ENCODE results near the gene EYA2. TPM values are rescaled to one million over a fixed set of nuclear protein-coding genes. Genes with fewer than 3 reads are reported as not detected.

EYA2 gene
- total and polyA plus RNA-seq, 7 donors, result 1.2 to 11.8 (median 3.3) TPM

DNA sequence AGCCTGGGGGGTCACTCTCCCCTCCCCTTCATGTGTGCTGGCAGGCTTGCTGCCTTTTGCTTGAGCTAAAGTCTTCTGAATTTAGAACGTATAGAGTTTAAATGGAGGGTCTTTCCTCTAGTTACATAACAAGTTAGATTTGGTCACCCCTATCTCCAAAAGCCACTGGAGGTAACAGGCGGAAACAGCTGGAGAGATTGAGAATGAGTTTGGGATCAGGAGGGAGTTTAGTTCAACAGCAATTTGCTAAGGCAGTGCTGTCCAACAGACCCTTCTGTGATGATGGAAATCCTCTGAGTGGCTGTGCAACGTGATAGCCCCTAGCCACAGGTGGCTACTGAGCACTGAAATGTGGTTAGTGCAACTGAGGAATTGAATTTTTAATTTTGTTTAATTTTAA is 132.8 kb downstream of the EYA2 start:
- 85 to 92% methylated on average over 3 of the region's 3 CpGs for WGBS, 2 donors
- H3K4me1 ChIP-seq, result peaks cover 0 to 43% (median 33%) of the 10 kb centered on the region in 4 donors
- no peaks in the 10 kb centered on the region for H3K27me3 ChIP-seq
- peaks cover 0 to 3% (median 0%) of the 10 kb centered on the region in 4 donors for H3K9me3 ChIP-seq
- TF ChIP-seq EP300 (IDR thresholded peaks at IDR 0.05), result no peak
- TF ChIP-seq, protein P1, sequence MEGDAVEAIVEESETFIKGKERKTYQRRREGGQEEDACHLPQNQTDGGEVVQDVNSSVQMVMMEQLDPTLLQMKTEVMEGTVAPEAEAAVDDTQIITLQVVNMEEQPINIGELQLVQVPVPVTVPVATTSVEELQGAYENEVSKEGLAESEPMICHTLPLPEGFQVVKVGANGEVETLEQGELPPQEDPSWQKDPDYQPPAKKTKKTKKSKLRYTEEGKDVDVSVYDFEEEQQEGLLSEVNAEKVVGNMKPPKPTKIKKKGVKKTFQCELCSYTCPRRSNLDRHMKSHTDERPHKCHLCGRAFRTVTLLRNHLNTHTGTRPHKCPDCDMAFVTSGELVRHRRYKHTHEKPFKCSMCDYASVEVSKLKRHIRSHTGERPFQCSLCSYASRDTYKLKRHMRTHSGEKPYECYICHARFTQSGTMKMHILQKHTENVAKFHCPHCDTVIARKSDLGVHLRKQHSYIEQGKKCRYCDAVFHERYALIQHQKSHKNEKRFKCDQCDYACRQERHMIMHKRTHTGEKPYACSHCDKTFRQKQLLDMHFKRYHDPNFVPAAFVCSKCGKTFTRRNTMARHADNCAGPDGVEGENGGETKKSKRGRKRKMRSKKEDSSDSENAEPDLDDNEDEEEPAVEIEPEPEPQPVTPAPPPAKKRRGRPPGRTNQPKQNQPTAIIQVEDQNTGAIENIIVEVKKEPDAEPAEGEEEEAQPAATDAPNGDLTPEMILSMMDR (IDR thresholded peaks at IDR 0.05), result no peak
- TF ChIP-seq POLR2A (IDR thresholded peaks at IDR 0.05), result no peak
- no peak for TF ChIP-seq POLR2AphosphoS5 (IDR thresholded peaks at IDR 0.05)
- intact Hi-C loops (cut with DNase I), result no loop called here
- no peak overlapping the region for H3K27ac ChIP-seq
- no peak for DNase-seq
- H3K36me3 ChIP-seq, result no peaks in the 10 kb centered on the region
- no peak overlapping the region for H3K4me3 ChIP-seq

DNA sequence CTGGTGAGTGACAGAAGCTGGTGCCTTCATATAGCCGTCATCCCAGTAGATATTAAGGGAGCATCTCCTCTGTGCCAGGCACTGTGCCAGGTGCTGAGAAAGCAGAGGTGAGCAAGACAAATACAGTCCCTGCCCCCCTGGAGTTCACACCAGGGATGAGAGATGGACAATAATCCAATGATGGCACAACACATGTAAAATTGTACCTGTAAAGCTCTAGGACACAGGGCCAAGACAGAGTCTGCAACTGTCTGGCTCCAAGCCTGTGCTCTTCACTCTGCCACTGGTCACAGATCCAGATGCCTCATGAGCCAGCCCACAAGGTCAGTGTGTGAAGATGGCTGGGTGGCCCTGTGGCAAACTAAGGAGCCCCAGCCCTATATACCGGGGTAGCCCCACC is 133.8 kb downstream of the EYA2 start:
- WGBS, 2 donors, result 97 to 99% methylated on average over 2 of the region's 2 CpGs
- peaks cover 0 to 43% (median 33%) of the 10 kb centered on the region in 4 donors for H3K4me1 ChIP-seq
- no peaks in the 10 kb centered on the region for H3K36me3 ChIP-seq
- peaks cover 0 to 3% (median 0%) of the 10 kb centered on the region in 4 donors for H3K9me3 ChIP-seq
- no peaks in the 10 kb centered on the region for H3K27me3 ChIP-seq
- no peak overlapping the region for H3K27ac ChIP-seq
- no peak overlapping the region for H3K4me3 ChIP-seq
- intact Hi-C loops (cut with DNase I), result no loop called here
- no peak for DNase-seq
- TF ChIP-seq POLR2A (IDR thresholded peaks at IDR 0.05), result no peak
- TF ChIP-seq EP300 (IDR thresholded peaks at IDR 0.05), result no peak
- TF ChIP-seq, protein P1 (IDR thresholded peaks at IDR 0.05), result no peak

DNA sequence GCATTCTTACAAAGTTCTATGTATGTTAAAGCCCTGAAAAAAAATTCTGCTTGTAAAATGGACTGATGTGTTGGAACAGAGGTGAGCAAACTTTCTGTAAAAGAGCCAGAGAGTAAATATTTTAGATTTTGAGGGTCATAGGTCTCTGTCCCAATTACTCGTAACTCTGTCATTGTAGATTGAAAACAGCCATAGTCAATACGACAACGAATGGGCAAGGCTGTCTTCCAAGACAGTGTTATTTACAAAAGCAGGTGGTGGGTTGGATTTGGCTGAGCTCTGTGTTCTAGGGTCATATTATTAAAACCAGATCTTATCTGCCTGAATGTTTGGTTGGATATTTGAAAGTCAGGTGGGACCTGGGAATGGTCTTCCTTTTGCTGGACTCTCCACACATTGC is 135.2 kb downstream of the EYA2 start:
- Histone ChIP-seq H3K36me3 (no peaks in the 10 kb centered on the region), H3K4me1 (peaks cover 0 to 31% (median 21%) of the 10 kb centered on the region in 4 donors), H3K4me3 (no peak overlapping the region), H3K9me3 (peaks cover 0 to 3% (median 0%) of the 10 kb centered on the region in 4 donors), H3K27me3 (no peaks in the 10 kb centered on the region), H3K27ac (no peak overlapping the region)
- no peak for DNase-seq
- TF ChIP-seq EP300 (IDR thresholded peaks at IDR 0.05), result no peak
- no peak for TF ChIP-seq POLR2A (IDR thresholded peaks at IDR 0.05)
- peak in 2 of 4 donors; percentile 66 to 68 for TF ChIP-seq POLR2AphosphoS5 (IDR thresholded peaks at IDR 0.05)
- TF ChIP-seq, protein P1 (IDR thresholded peaks at IDR 0.05), result no peak
- 66 to 70% methylated on average over 3 of the region's 3 CpGs for WGBS, 2 donors
- intact Hi-C loops (cut with DNase I), result no loop called here

DNA sequence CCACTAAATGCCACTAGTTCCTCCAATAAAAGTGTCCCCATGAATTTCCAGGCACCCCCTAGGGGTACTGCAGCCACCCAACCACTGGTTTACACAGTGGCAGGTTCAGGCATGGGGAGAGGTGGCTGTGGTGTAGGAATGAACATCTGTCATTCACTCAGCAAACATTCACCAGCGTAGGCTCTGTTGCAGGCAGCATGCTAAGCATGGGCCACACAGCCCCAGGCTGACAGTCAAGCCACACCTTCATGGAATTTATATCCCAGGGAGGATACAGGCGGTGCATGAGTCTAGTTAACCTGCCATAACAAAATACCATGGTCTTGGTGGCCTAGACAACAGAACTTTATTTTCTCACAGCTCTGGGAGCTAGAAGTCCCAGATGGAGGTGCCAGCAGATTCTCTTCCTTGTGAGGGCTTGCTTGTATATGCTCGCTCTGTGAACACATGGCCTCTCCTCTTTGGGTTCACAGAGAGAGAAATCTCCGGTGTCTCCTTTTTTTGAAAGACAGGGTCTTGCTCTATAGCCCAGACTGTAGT is 135.7 kb downstream of the EYA2 start:
- intact Hi-C loops (cut with DNase I), result no loop called here
- no peaks in the 10 kb centered on the region for H3K36me3 ChIP-seq
- WGBS, 2 donors, result 75 to 91% methylated on average over 4 of the region's 4 CpGs
- peaks cover 0 to 26% (median 17%) of the 10 kb centered on the region in 4 donors for H3K4me1 ChIP-seq
- DNase-seq, result no peak
- TF ChIP-seq, protein P1 (IDR thresholded peaks at IDR 0.05), result no peak
- TF ChIP-seq EP300 (IDR thresholded peaks at IDR 0.05), result no peak
- no peak overlapping the region for H3K4me3 ChIP-seq
- no peaks in the 10 kb centered on the region for H3K27me3 ChIP-seq
- peak overlapping the region in 1 of 4 donors; percentile 3 for H3K27ac ChIP-seq
- H3K9me3 ChIP-seq, result peaks cover 0 to 3% (median 0%) of the 10 kb centered on the region in 4 donors

DNA sequence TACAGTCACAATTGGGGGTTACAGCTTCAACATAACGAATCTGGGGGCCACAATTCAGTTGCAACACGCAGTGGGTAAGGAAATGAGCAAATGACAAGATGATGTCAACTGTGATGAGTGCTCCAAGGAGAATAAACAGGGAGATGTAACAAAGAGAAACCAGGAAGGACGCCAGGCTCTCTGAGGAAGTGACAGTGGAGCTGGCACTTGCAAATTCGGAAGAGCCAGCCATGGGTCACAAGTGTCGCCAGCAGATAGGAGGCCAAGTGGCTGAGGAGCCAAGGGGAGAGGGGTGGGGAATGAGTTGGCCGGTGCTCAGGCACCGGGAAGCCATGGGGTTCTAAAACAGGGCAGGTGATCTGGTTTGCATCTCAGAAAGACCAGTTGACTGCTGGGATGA is 136.4 kb downstream of the EYA2 start:
- peaks cover 0 to 3% (median 0%) of the 10 kb centered on the region in 4 donors for H3K9me3 ChIP-seq
- intact Hi-C loops (cut with DNase I), result no loop called here
- DNase-seq, result no peak
- no peak for TF ChIP-seq EP300 (IDR thresholded peaks at IDR 0.05)
- TF ChIP-seq POLR2AphosphoS5 (IDR thresholded peaks at IDR 0.05), result peak in 2 of 4 donors; percentile 20 to 21
- TF ChIP-seq, protein P1 (IDR thresholded peaks at IDR 0.05), result no peak
- H3K27me3 ChIP-seq, result no peaks in the 10 kb centered on the region
- 60 to 73% methylated on average over 7 of the region's 7 CpGs for WGBS, 2 donors
- H3K4me1 ChIP-seq, result peaks cover 0 to 25% (median 17%) of the 10 kb centered on the region in 4 donors
- H3K4me3 ChIP-seq, result no peak overlapping the region
- peak overlapping the region in 1 of 4 donors; percentile 3 for H3K27ac ChIP-seq
- no peaks in the 10 kb centered on the region for H3K36me3 ChIP-seq

Measured in sigmoid colon (tissue), 7 donors.